ENCODE measurements around the gene CD14. TPM values are rescaled to one million over a fixed set of nuclear protein-coding genes. Genes with fewer than 3 reads are reported as not detected.
A peak's percentile ranks its signal among the peaks of the same experiment; 100 is the strongest.
"Not testable (repeated sequence)": the region's sequence is repeated elsewhere in the genome, so short reads cannot be mapped to it uniquely, and the experiment has no call there.

Gene CD14
- total and polyA plus RNA-seq, 12 donors = 9.8 to 885 (median 264) TPM

GRCh38 chr5:140607031-140607430, 25.9 kb downstream of the CD14 start:
- TF ChIP-seq POLR2A (IDR thresholded peaks at IDR 0.05) = no peak
- no peak for TF ChIP-seq CTCF (IDR thresholded peaks at IDR 0.05)
- no peaks in the 10 kb centered on the region for H3K27me3 ChIP-seq
- WGBS, 4 donors = 70 to 81% (median 70%) methylated on average over 2 of the region's 2 CpGs
- no peaks in the 10 kb centered on the region for H3K36me3 ChIP-seq (replicated peaks in 1 of 2)
- intact Hi-C loops (cut with DNase I) = no loop called here
- DNase-seq = no peak
- peaks cover 5 to 14% of the 10 kb centered on the region in 2 donors for H3K4me1 ChIP-seq (replicated peaks in 1 of 2)
- H3K27ac ChIP-seq = peak overlapping the region in 1 of 5 donors; percentile 47
- H3K4me3 ChIP-seq = no peak overlapping the region
- H3K9me3 ChIP-seq (replicated peaks in 1 of 3) = no peaks in the 10 kb centered on the region

GRCh38 chr5:140605879-140606278, 27.1 kb downstream of the CD14 start:
- H3K36me3 ChIP-seq (replicated peaks in 1 of 2) = no peaks in the 10 kb centered on the region
- intact Hi-C loops (cut with DNase I) = no loop called here
- H3K27me3 ChIP-seq = no peaks in the 10 kb centered on the region
- H3K4me1 ChIP-seq (replicated peaks in 1 of 2) = peaks cover 5 to 14% of the 10 kb centered on the region in 2 donors
- H3K9me3 ChIP-seq (replicated peaks in 1 of 3) = no peaks in the 10 kb centered on the region
- WGBS, 4 donors = 53 to 72% (median 64%) methylated on average over 3 of the region's 3 CpGs
- H3K27ac ChIP-seq = no peak overlapping the region
- no peak for DNase-seq
- TF ChIP-seq POLR2A (IDR thresholded peaks at IDR 0.05) (no peak), CTCF (IDR thresholded peaks at IDR 0.05) (no peak)
- H3K4me3 ChIP-seq = no peak overlapping the region

DNA sequence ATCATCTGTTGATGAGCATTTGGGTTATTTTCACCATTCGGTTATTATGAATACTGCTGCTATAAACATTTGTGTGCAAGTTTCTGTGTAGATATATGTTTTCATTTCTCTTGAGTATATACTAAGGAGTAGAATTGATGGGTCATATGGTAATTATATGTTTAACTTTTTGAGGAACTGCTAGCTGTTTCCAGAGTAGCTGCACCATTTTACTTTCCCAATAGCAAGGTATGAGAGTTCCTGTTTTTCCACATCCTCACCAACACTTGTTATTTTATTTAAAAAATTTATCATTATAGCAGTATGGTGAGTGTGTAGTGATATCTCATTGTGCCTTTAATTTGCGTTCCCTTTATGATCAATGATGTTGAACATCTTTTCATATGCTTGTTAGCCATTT, 29.2 kb downstream of the CD14 start:
- Histone ChIP-seq H3K36me3 (replicated peaks in 1 of 2) (no peaks in the 10 kb centered on the region), H3K4me3 (no peak overlapping the region), H3K9me3 (replicated peaks in 1 of 3) (no peaks in the 10 kb centered on the region), H3K27me3 (no peaks in the 10 kb centered on the region), H3K27ac (peak overlapping the region in 3 of 5 donors; percentile 80 to 82 (median 81)), H3K4me1 (replicated peaks in 1 of 2) (peaks cover 5 to 9% of the 10 kb centered on the region in 2 donors)
- DNase-seq = no peak
- intact Hi-C loops (cut with DNase I) = no loop called here
- 90 to 99% (median 93%) methylated on average over 2 of the region's 2 CpGs for WGBS, 4 donors
- TF ChIP-seq CTCF (IDR thresholded peaks at IDR 0.05) = no peak
- no peak for TF ChIP-seq POLR2A (IDR thresholded peaks at IDR 0.05)

DNA sequence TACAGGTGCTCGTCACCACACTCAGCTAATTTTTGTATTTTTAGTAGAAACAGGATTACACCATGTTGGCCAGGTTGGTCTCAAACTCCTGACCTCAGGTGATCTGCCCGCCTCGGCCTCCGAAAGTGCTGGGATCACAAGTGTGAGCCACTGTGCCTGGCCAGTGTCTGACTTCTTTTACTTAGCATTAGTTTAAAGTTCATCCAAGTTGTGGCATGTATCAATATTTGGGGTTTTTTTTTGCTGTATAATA, 29.6 kb downstream of the CD14 start:
- peak overlapping the region in 4 of 5 donors; percentile 40 to 82 (median 80) for H3K27ac ChIP-seq
- DNase-seq; H3K36me3 ChIP-seq (replicated peaks in 1 of 2); H3K4me1 ChIP-seq (replicated peaks in 1 of 2); intact Hi-C loops (cut with DNase I); H3K9me3 ChIP-seq (replicated peaks in 1 of 3); H3K27me3 ChIP-seq; H3K4me3 ChIP-seq: not testable (repeated sequence)
- WGBS, 4 donors = 90 to 97% (median 95%) methylated on average over 4 of the region's 4 CpGs

DNA sequence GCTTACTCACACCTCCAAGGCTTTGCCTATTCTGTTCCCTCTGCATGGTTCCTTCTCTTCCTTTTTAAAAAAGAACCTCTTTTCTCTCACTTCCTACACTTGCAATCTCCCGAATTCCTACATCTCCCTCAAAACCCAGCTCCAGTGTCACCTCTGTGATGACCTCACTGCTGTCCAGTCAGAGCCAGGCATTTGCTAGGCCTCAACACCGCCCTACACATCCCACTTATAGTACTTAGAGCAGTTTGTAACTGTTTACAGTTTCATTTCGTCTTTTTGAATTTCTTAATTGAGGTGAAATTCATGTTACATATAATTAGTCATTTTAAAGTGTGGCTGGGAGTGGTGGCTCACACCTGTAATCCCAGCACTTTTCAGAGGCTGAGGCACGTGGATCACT, 30.8 kb downstream of the CD14 start:
- no peak for DNase-seq
- Histone ChIP-seq H3K27me3 (no peaks in the 10 kb centered on the region), H3K9me3 (replicated peaks in 1 of 3) (no peaks in the 10 kb centered on the region), H3K36me3 (replicated peaks in 1 of 2) (no peaks in the 10 kb centered on the region), H3K4me1 (replicated peaks in 1 of 2) (peaks cover 5 to 11% of the 10 kb centered on the region in 2 donors), H3K27ac (peak overlapping the region; percentile 50 to 82 (median 80)), H3K4me3 (no peak overlapping the region)
- no peak for TF ChIP-seq CTCF (IDR thresholded peaks at IDR 0.05)
- no peak for TF ChIP-seq POLR2A (IDR thresholded peaks at IDR 0.05)
- 68 to 79% (median 74%) methylated on average over 4 of the region's 4 CpGs for WGBS, 4 donors
- intact Hi-C loops (cut with DNase I) = no loop called here
